Hepatocyte (in vitro differentiated cells): ENCODE measurements around the gene CCL3.

ENCODE experiments used
- CTCF ChIP-seq: fragments of 200-600 bp; sonication (generic); IDR thresholded peaks from 2 replicates; pipeline ENCODE4 v1.5.1; 2016; ENCODE audit warnings: antibody characterized with exemption, mild to moderate bottlenecking; ENCODE audit not compliant: poor library complexity
- EZH2 ChIP-seq: fragments of 200-600 bp; sonication (generic); IDR thresholded peaks from 2 replicates; pipeline ENCODE4 v1.6.1; 2016; ENCODE audit warnings: antibody characterized with exemption, mild to moderate bottlenecking, borderline replicate concordance

- no peak for TF ChIP-seq CTCF
- TF ChIP-seq EZH2 = no peak
Measured at GRCh38 chr17:36105781-36106492, 16.0 kb upstream of the CCL3 start.
